CD4-positive, alpha-beta T cell (primary cell): ENCODE measurements around the gene PIK3C2B. TPM values are rescaled to one million over a fixed set of nuclear protein-coding genes. Genes with fewer than 3 reads are reported as not detected.
A peak's percentile ranks its signal among the peaks of the same experiment; 100 is the strongest.

Experiments used
- ATAC-seq: fragments of 200-7000 bp; cut with Tn5 transposase; one replicate; pipeline ENCODE4 v1.10.0; 2022; ENCODE audit warnings: mild to moderate bottlenecking; ENCODE audit not compliant: poor library complexity
- CTCF ChIA-PET: fragments of 350-600 bp; sonication (Branson Sonifier 250); formaldehyde crosslinking; loops from one replicate; lab custom pipeline; 2021; ENCODE audit warnings: antibody characterized with exemption, inconsistent platforms; lab: Charles Lee
- POLR2A ChIA-PET: fragments of 350-600 bp; sonication (Branson Sonifier 250); formaldehyde crosslinking; loops from one replicate; lab custom pipeline; 2021; ENCODE audit warnings: antibody characterized with exemption, inconsistent platforms; lab: Charles Lee
- DNase-seq, 14 experiments: peaks; one replicate each; pipeline ENCODE4 v3.0.0-alpha.2; 2013 to 2020; ENCODE audit warnings: mixed read lengths in 2 of 14
- H3K27ac ChIP-seq, 2 donors: one replicate each; pipeline versions ENCODE4 v1.5.1 to v1.7.0; 2013; ENCODE audit warnings: low read length in 2 of 2, low read depth in 1 of 2, mild to moderate bottlenecking in 1 of 2
- H3K27me3 ChIP-seq, 2 experiments: 1 replicate in 1 of 2; 2 replicates in 1 of 2; pipeline versions ENCODE4 v1.6.1 to v1.7.0; 2013; ENCODE audit warnings: low read length in 2 of 2, control low read depth in 1 of 2, mild to moderate bottlenecking in 1 of 2, moderate library complexity in 1 of 2; ENCODE audit not compliant: insufficient read depth in 2 of 2, control insufficient read depth in 1 of 2
- H3K36me3 ChIP-seq: one replicate; pipeline ENCODE4 v1.6.1; 2013; ENCODE audit warnings: low read length, control low read depth; ENCODE audit not compliant: insufficient read depth
- H3K4me1 ChIP-seq: one replicate; pipeline ENCODE4 v1.6.1; 2013; ENCODE audit warnings: low read length, control low read depth; ENCODE audit not compliant: insufficient read depth
- H3K4me3 ChIP-seq: one replicate; pipeline ENCODE4 v1.5.1; 2013; ENCODE audit warnings: mild to moderate bottlenecking, low read length, moderate library complexity
- H3K9me3 ChIP-seq, 2 experiments: 1 replicate in 1 of 2; 2 replicates in 1 of 2; pipeline versions ENCODE4 v1.6.1 to v1.7.0; 2013; ENCODE audit warnings: low read length in 2 of 2, mild to moderate bottlenecking in 2 of 2, control low read depth in 1 of 2, moderate library complexity in 1 of 2; ENCODE audit not compliant: control insufficient read depth in 1 of 2, insufficient read depth in 1 of 2
- H3K27ac Mint-ChIP-seq: one replicate; pipeline ENCODE4 v1.8.0; 2020; ENCODE audit warnings: mixed read lengths
- H3K27me3 Mint-ChIP-seq: one replicate; pipeline ENCODE4 v1.8.0; 2021; ENCODE audit warnings: mixed read lengths
- H3K36me3 Mint-ChIP-seq: one replicate; pipeline ENCODE4 v1.8.0; 2021; ENCODE audit warnings: low read depth, mixed read lengths
- H3K4me1 Mint-ChIP-seq: one replicate; pipeline ENCODE4 v1.8.0; 2021; ENCODE audit warnings: low read depth, mixed read lengths
- H3K4me3 Mint-ChIP-seq: one replicate; pipeline ENCODE4 v1.8.0; 2020; ENCODE audit warnings: mild to moderate bottlenecking, mixed read lengths
- H3K9me3 Mint-ChIP-seq: one replicate; pipeline ENCODE4 v1.8.0; 2020; ENCODE audit warnings: mixed read lengths
- CTCF ChIP-seq: fragments of 200-600 bp; IDR thresholded peaks from one replicate; pipeline ENCODE4 v1.8.0; 2022; ENCODE audit warnings: antibody characterized with exemption, mild to moderate bottlenecking
- intact Hi-C, 2 experiments: fragments of 100-400 bp; cut with DNase I in 1 of 2; cut with micrococcal nuclease in 1 of 2; formaldehyde crosslinking; loops; one replicate each; pipeline versions ENCODE4 v1.15.1 to v1.9.0; 2023 to 2025; cut with DNase I, micrococcal nuclease
- total RNA-seq, 174 experiments: library from RNA in 2 of 174; stranded (reverse) in 2 of 174; gene quantifications; one replicate each; pipeline ENCODE4 v1.2.3 and lab custom pipeline; 2021 to 2026

The PIK3C2B gene
- total RNA-seq, 2 experiments from 2014 or later, result 25.5 to 27.1 TPM

GRCh38 chr1:204450461-204451257 is 43.9 kb downstream of the PIK3C2B start:
- intact Hi-C loops, result no loop called here
- H3K27ac Mint-ChIP-seq, result peak overlapping the region; percentile 39
- peaks cover 65% of the 10 kb centered on the region for H3K36me3 Mint-ChIP-seq
- POLR2A ChIA-PET, result interaction anchor here (1.0 to 2.8 kb wide), 3 partner anchors 43 to 56 kb away, joined by 4 to 13 read pairs (median 7); no protein-coding TSS in a partner anchor
- ATAC-seq, result no peak
- CTCF ChIA-PET, result interaction anchor here (5.2 to 9.7 kb wide), 2 partner anchors 43 to 52 kb away, joined by 51 to 218 read pairs; partner anchors contain the start of gene PIK3C2B
- no peak for TF ChIP-seq CTCF
- peaks cover 44% of the 10 kb centered on the region for H3K4me1 Mint-ChIP-seq
- Histone ChIP-seq H3K4me1 (peaks cover 68% of the 10 kb centered on the region), H3K36me3 (peaks cover 36% of the 10 kb centered on the region), H3K4me3 (no peak overlapping the region), H3K9me3 (no peaks in the 10 kb centered on the region), H3K27ac (peak overlapping the region in 1 of 2 donors; percentile 0), H3K27me3 (no peaks in the 10 kb centered on the region)
- H3K27me3 Mint-ChIP-seq, result no peaks in the 10 kb centered on the region
- H3K9me3 Mint-ChIP-seq, result no peaks in the 10 kb centered on the region
- no peak for DNase-seq
- H3K4me3 Mint-ChIP-seq, result no peak overlapping the region

GRCh38 chr1:204449678-204450280 is 44.8 kb downstream of the PIK3C2B start:
- H3K27me3 ChIP-seq, result no peaks in the 10 kb centered on the region
- H3K9me3 ChIP-seq, result no peaks in the 10 kb centered on the region
- peaks cover 38% of the 10 kb centered on the region for H3K36me3 ChIP-seq
- H3K27ac ChIP-seq, result peak overlapping the region in 1 of 2 donors; percentile 29
- DNase-seq (no peak), ATAC-seq (no peak)
- ChIA-PET CTCF (interaction anchor here (5.2 to 9.7 kb wide), 2 partner anchors 44 to 53 kb away, joined by 51 to 218 read pairs; partner anchors contain the start of gene PIK3C2B), POLR2A (interaction anchor here (1.0 to 2.8 kb wide), 3 partner anchors 44 to 57 kb away, joined by 4 to 13 read pairs (median 4); no protein-coding TSS in a partner anchor)
- H3K27ac Mint-ChIP-seq, result peak overlapping the region; percentile 42
- H3K36me3 Mint-ChIP-seq, result peaks cover 65% of the 10 kb centered on the region
- no peak overlapping the region for H3K4me3 ChIP-seq
- no peak for TF ChIP-seq CTCF
- intact Hi-C loops, result loop anchor here (5.0 to 10.0 kb wide), 3 partner anchors 98 to 358 kb away; no protein-coding TSS in a partner anchor
- peaks cover 68% of the 10 kb centered on the region for H3K4me1 ChIP-seq
- H3K4me1 Mint-ChIP-seq, result peaks cover 42% of the 10 kb centered on the region
- no peaks in the 10 kb centered on the region for H3K27me3 Mint-ChIP-seq
- no peaks in the 10 kb centered on the region for H3K9me3 Mint-ChIP-seq
- H3K4me3 Mint-ChIP-seq, result no peak overlapping the region

GRCh38 chr1:204448991-204449677 is 45.5 kb downstream of the PIK3C2B start:
- TF ChIP-seq CTCF, result no peak
- Mint-ChIP-seq H3K27ac (peak overlapping the region; percentile 42), H3K4me1 (peaks cover 37% of the 10 kb centered on the region), H3K9me3 (no peaks in the 10 kb centered on the region), H3K4me3 (no peak overlapping the region), H3K36me3 (peaks cover 65% of the 10 kb centered on the region), H3K27me3 (no peaks in the 10 kb centered on the region)
- peaks cover 39% of the 10 kb centered on the region for H3K36me3 ChIP-seq
- H3K9me3 ChIP-seq, result no peaks in the 10 kb centered on the region
- intact Hi-C loops, result loop anchor here (5.0 to 10.0 kb wide), 3 partner anchors 98 to 358 kb away; no protein-coding TSS in a partner anchor
- no peaks in the 10 kb centered on the region for H3K27me3 ChIP-seq
- no peak for DNase-seq
- no peak overlapping the region for H3K4me3 ChIP-seq
- no peak overlapping the region for H3K27ac ChIP-seq
- no peak for ATAC-seq
- H3K4me1 ChIP-seq, result peaks cover 64% of the 10 kb centered on the region
- ChIA-PET CTCF (interaction anchor here (3.2 to 9.7 kb wide), 3 partner anchors 18 to 54 kb away, joined by 16 to 218 read pairs (median 51); partner anchors contain the start of gene PIK3C2B), POLR2A (interaction anchor here (1.2 to 2.8 kb wide), 2 partner anchors 44 to 58 kb away, joined by 4 to 13 read pairs; no protein-coding TSS in a partner anchor)
